Uterus (tissue), 2 donors: ENCODE measurements around the gene CKS1B.

Experiments
- CTCF ChIP-seq, 4 experiments: fragments of 200-600 bp in 2 of 4; fragments of 450-650 bp in 2 of 4; sonication (generic) in 2 of 4; IDR thresholded peaks; one replicate each; pipeline ENCODE4 v1.5.1; 2016 to 2019; ENCODE audit warnings: antibody characterized with exemption in 4 of 4, mild to moderate bottlenecking in 2 of 4, moderate library complexity in 1 of 4
- POLR2A ChIP-seq, 2 donors: fragments of 450-650 bp; IDR thresholded peaks; one replicate each; pipeline ENCODE4 v1.6.1; 2016; ENCODE audit warnings: antibody characterized with exemption in 2 of 2, mild to moderate bottlenecking in 1 of 2, moderate library complexity in 1 of 2

- TF ChIP-seq POLR2A (IDR thresholded peaks at IDR 0.05) (no peak), CTCF (IDR thresholded peaks at IDR 0.05) (peak; percentile 55 to 78 (median 59))
These were observed 30.7 kb upstream of the CKS1B start for GRCh38 chr1:154943649-154944400.
